Muscle of leg (tissue), 11 donors: ENCODE data around the gene AK2. TPM values are rescaled to one million over a fixed set of nuclear protein-coding genes. Genes with fewer than 3 reads are reported as not detected.
"Not testable (repeated sequence)": the region's sequence is repeated elsewhere in the genome, so short reads cannot be mapped to it uniquely, and the experiment has no call there.

Source experiments
- DNase-seq: peaks from one replicate; pipeline ENCODE4 v3.0.0; 2013
- H3K27ac ChIP-seq: one replicate; pipeline ENCODE4 v1.5.1; 2013; ENCODE audit warnings: mild to moderate bottlenecking, low read length, control low read depth
- H3K27me3 ChIP-seq: one replicate; pipeline ENCODE4 v1.6.1; 2013; ENCODE audit warnings: low read length; ENCODE audit not compliant: control insufficient read depth, insufficient read depth
- H3K36me3 ChIP-seq: one replicate; pipeline ENCODE4 v1.6.1; 2013; ENCODE audit warnings: low read length; ENCODE audit not compliant: control insufficient read depth, insufficient read depth
- H3K4me1 ChIP-seq: one replicate; pipeline ENCODE4 v1.6.1; 2013; ENCODE audit warnings: low read length; ENCODE audit not compliant: control insufficient read depth, insufficient read depth
- H3K4me3 ChIP-seq: one replicate; pipeline ENCODE4 v1.5.1; 2013; ENCODE audit warnings: low read length, control low read depth
- H3K9me3 ChIP-seq: replicated peaks from 2 replicates; pipeline ENCODE4 v1.6.1; 2013; ENCODE audit warnings: low read depth, low read length; ENCODE audit not compliant: control insufficient read depth
- WGBS: methylation state at CpG from one replicate; pipeline ENCODE4 v1.1.5; 2013; ENCODE audit warnings: missing lambda C conversion rate; ENCODE audit not compliant: insufficient coverage; 5-methylcytosine and 5-hydroxymethylcytosine counted together
- polyA plus RNA-seq, 8 donors: library from polyadenylated mRNA; unstranded; fragments of 120-200 nt; gene quantifications; one replicate each; pipeline versions ENCODE4 v1.2.1 to v1.2.3, GENCODE V29; 2013; ENCODE audit warnings: inconsistent platforms in 1 of 8, low replicate concordance in 1 of 8; ENCODE audit not compliant: insufficient read length in 8 of 8, insufficient read depth in 1 of 8
- total RNA-seq: library from RNA; stranded (reverse); fragments of 120-200 nt; gene quantifications from one replicate; pipeline ENCODE4 v1.2.4, GENCODE V29; 2013

AK2 gene
- total and polyA plus RNA-seq, 9 donors = 116 to 155 (median 127) TPM

DNA sequence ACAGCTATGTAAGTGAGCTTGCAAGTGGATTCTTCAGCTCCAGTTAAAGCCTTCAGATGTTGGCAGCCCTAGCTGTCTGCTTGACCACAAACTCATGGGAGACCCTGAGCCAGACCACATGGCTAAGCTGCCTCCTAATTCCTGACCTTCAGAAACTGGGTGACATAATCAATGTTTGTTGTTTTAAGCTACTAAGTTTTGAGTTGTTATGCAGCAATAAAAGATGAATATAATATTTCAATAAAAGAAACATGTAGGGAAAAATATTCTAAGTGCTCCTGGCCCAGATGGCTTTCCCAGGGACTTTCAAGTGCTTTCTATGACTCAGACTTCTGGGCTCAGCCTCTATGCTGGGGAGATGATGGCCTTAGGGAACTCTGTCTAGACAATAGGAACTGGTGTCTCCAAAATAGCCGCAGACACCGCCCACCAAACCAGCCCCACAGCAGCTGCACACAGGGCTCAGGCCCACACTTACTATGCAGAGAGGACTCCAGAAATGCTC, 23.9 kb upstream of the AK2 start:
- DNase-seq = peak; percentile 98
- H3K27ac ChIP-seq = peak overlapping the region; percentile 39
- peaks cover 27% of the 10 kb centered on the region for H3K9me3 ChIP-seq
- peaks cover 18% of the 10 kb centered on the region for H3K4me1 ChIP-seq
- WGBS = no CpG with 5 or more reads among the region's 2 CpGs
- H3K36me3 ChIP-seq = no peaks in the 10 kb centered on the region
- no peak overlapping the region for H3K4me3 ChIP-seq
- H3K27me3 ChIP-seq = no peaks in the 10 kb centered on the region

DNA sequence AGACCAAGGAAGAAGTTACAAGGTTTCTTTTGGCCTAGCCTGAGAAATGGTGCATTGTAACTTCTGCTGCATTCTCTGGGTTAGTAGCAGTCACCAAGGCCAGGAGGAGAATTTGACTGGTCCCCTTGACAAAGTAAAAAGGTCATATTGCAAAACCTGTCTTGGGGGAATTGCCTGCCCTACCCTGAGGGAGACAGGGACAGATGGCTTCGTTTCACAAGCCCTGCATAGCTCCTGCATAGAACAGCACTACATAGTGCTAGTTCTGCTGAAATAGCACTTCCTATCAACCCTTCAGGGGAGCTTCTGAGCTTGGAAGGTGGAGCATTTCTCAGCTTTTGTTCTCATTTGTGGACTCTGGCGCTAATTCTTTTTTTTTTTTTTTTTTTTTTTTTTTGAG, 20.4 kb upstream of the AK2 start:
- Histone ChIP-seq H3K4me1 (peaks cover 24% of the 10 kb centered on the region), H3K36me3 (no peaks in the 10 kb centered on the region), H3K27ac (no peak overlapping the region), H3K27me3 (no peaks in the 10 kb centered on the region), H3K9me3 (no peaks in the 10 kb centered on the region), H3K4me3 (no peak overlapping the region)
- no peak for DNase-seq
- no CpG with 5 or more reads among the region's 2 CpGs for WGBS

GRCh38 chr1:33056426-33056825, 19.7 kb upstream of the AK2 start:
- Histone ChIP-seq H3K27me3 (no peaks in the 10 kb centered on the region), H3K27ac (no peak overlapping the region), H3K36me3 (no peaks in the 10 kb centered on the region), H3K9me3 (no peaks in the 10 kb centered on the region), H3K4me1 (peaks cover 24% of the 10 kb centered on the region), H3K4me3 (no peak overlapping the region)
- no peak for DNase-seq
- WGBS = 45% methylated on average over 1 of the region's 3 CpGs

DNA sequence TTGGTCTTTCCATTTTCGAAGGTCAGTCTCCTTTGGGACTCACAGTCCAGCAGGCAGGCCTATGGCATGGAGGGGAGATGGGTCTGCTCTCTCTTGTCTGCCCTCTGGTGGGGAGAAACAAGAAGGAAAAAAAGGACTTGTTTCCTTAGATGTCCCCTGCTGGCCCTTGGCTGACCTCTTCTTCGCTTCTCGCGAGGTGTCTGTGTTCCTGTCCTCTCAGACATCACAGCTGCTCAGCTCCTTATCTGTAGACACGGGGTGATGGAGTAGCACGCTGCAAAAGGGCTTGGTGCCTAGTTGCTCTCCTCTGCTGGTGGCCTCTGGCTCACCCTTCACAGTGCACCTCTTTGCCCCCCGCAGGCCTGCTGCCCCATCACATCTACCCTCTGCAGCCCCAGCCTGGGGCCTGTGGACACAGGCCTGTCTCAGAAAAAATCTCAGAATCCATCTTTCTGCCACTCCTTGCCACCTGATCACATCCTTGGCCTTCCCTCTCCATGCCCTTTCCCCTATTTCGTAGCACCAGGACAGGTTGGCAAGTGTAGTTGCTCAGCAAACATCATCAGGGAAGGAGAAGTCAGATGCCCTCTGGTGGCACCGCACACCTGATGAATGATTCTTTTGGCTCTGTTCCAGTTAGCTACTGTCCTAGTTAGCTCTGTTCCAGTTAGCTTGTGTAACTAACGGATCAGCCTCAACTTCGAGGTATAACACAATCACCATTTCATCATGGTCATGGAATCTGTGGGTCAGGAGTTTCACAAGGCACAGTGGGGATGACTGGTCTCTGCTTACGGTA, 18.7 kb upstream of the AK2 start:
- Histone ChIP-seq H3K27ac (no peak overlapping the region), H3K36me3 (no peaks in the 10 kb centered on the region), H3K4me1 (peaks cover 15% of the 10 kb centered on the region), H3K4me3 (no peak overlapping the region), H3K27me3 (no peaks in the 10 kb centered on the region), H3K9me3 (no peaks in the 10 kb centered on the region)
- peak; percentile 92 for DNase-seq
- 21% methylated on average over 9 of the region's 12 CpGs for WGBS

DNA sequence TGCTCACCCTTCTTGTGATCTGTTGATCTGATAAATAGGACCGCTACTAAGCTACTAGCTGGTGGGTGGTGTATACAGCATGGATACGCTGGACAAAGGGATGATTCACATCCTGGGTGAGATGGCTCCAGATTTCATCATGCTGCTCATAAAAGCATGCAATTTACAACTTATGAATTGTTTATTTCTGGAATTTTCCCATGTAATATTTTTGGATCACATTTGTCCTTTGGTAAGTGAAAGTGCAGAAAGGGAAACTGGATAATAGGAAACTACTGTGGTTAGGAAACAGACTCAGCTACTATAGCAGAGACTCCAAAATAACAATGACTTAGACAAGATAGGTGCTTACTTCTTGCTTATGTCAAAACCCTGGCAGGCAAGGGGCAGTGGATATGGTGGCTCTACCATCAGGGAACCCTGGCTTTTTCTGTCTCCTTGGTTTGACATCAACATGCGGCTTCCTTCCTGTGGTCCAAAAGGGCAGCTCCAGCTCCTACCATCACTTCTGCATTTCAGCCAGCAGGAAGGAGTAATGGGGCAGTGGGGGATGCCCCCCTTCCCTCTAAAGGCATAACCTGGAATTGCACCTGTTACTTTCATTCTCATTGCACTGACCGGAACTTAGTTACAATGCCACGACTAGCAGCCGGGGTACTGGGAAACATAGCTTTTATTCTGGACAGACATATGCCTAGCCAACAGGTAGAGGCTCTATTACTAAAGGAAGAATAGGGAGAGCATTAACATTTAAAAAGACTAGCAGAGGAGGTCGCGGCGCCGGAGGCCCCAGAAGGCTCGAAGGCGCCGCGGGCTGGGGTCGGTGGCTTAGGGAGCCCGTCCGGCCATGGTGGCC, 13.8 kb upstream of the AK2 start:
- H3K4me1 ChIP-seq = peaks cover 8% of the 10 kb centered on the region
- peak; percentile 44 for DNase-seq
- WGBS = 40% methylated on average over 1 of the region's 17 CpGs
- H3K4me3 ChIP-seq = no peak overlapping the region
- H3K9me3 ChIP-seq = no peaks in the 10 kb centered on the region
- H3K27ac ChIP-seq = no peak overlapping the region
- H3K27me3 ChIP-seq = no peaks in the 10 kb centered on the region
- no peaks in the 10 kb centered on the region for H3K36me3 ChIP-seq

DNA sequence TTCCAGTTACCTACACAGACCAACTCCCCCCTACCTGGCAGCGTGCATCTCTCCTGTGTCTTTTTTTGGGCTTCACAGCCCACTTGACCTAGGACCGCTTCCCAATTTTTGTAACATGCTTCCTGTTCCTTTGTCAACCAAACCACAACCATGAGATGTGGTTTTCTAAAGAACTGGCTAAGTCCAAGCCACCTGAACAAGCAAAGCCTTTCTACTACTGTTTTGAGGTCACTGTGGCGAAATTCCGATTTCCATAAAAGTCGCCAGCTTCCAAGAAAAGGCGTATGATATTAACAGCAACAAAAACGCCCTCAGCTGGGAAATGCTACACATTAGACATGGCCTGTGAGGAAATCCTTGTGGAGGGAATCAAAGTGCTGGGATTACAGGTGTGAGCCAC, 12.7 kb upstream of the AK2 start:
- Histone ChIP-seq H3K4me3 (no peak overlapping the region), H3K27me3 (no peaks in the 10 kb centered on the region), H3K36me3 (no peaks in the 10 kb centered on the region), H3K4me1 (peaks cover 8% of the 10 kb centered on the region), H3K27ac (no peak overlapping the region), H3K9me3 (no peaks in the 10 kb centered on the region)
- DNase-seq = no peak
- WGBS = 77% methylated on average over 6 of the region's 7 CpGs

- Histone ChIP-seq H3K4me3 (no peak overlapping the region), H3K4me1 (peaks cover 13% of the 10 kb centered on the region), H3K27me3 (no peaks in the 10 kb centered on the region), H3K36me3 (no peaks in the 10 kb centered on the region), H3K9me3 (no peaks in the 10 kb centered on the region), H3K27ac (no peak overlapping the region)
- WGBS = 75% methylated on average over 2 of the region's 3 CpGs
- DNase-seq = no peak
Observed at GRCh38 chr1:33048426-33048825, 11.7 kb upstream of the AK2 start.

- Histone ChIP-seq H3K27me3 (no peaks in the 10 kb centered on the region), H3K36me3 (no peaks in the 10 kb centered on the region), H3K4me3 (no peak overlapping the region), H3K9me3 (no peaks in the 10 kb centered on the region), H3K4me1 (peaks cover 19% of the 10 kb centered on the region), H3K27ac (no peak overlapping the region)
- DNase-seq = no peak
- WGBS = 80% methylated on average over 1 of the region's 2 CpGs
Observed at GRCh38 chr1:33047839-33048305, 11.2 kb upstream of the AK2 start.

DNA sequence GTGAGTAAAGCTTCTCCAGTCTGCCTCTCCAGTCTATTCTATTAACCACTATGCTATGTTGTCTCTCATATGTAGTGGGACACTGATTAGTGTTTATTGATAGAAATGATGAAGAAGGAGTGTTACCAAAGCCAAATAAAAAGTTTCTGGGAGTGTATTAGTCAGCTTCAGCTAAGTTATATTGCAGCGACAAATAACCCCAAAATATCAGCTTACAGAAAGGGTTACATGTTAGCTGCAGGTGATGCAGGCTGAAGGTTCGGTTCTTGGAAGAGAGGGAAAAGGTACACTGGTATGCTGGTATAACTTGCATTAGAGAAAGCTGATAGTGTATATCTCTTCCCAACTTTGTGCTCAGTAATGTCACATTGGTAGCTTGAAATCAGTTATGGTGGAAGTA, 10.6 kb upstream of the AK2 start:
- no peaks in the 10 kb centered on the region for H3K9me3 ChIP-seq
- H3K27me3 ChIP-seq = no peaks in the 10 kb centered on the region
- no CpG with 5 or more reads among the region's 2 CpGs for WGBS
- no peak overlapping the region for H3K27ac ChIP-seq
- no peak for DNase-seq
- no peaks in the 10 kb centered on the region for H3K36me3 ChIP-seq
- H3K4me3 ChIP-seq = no peak overlapping the region
- peaks cover 23% of the 10 kb centered on the region for H3K4me1 ChIP-seq

DNA sequence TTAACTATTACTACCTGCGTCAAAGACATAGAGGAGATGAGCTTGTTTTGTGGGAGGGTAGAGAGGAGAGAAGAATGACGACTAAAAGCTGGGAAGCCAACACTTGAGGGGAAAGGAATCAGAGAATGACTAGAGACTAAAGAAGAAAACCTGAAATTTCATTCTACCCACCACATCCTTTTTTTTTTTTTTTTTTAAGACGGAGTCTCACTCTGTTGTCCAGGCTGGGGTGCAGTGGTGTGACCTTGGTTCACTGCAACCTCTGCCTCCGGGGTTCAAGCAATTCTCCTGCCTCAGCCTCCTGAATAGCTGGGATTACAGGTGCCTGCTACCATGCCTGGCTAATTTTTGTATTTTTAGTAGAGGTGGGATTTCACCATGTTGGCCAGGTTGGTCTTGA, 9.6 kb upstream of the AK2 start:
- not testable (repeated sequence) for H3K36me3 ChIP-seq, H3K27me3 ChIP-seq, H3K27ac ChIP-seq, DNase-seq, H3K9me3 ChIP-seq, H3K4me3 ChIP-seq
- 100% methylated on average over 1 of the region's 4 CpGs for WGBS
- H3K4me1 ChIP-seq = peaks cover 23% of the 10 kb centered on the region
